Stomach (tissue), 4 donors: ENCODE measurements around the gene KCNJ18.

Source experiments
- EP300 ChIP-seq: sonication (generic); formaldehyde crosslinking; IDR thresholded peaks from one replicate; pipeline ENCODE4 v1.6.1; 2017; ENCODE audit warnings: antibody characterized with exemption
- POLR2A ChIP-seq, 4 donors: fragments of 450-650 bp; IDR thresholded peaks; one replicate each; pipeline ENCODE4 v1.6.1; 2016; ENCODE audit warnings: antibody characterized with exemption in 4 of 4, control low read depth in 2 of 4, mild to moderate bottlenecking in 1 of 4, moderate library complexity in 1 of 4
- POLR2AphosphoS5 ChIP-seq, 3 donors: sonication (generic); formaldehyde crosslinking; IDR thresholded peaks; one replicate each; pipeline ENCODE4 v1.6.1; 2016; ENCODE audit warnings: antibody characterized with exemption in 3 of 3
- TF ChIP-seq, protein P1 (sequence below), 7 experiments: fragments of 450-650 bp in 4 of 7; fragments of 200-600 bp in 3 of 7; sonication (generic) in 3 of 7; IDR thresholded peaks; one replicate each; pipeline ENCODE4 v1.5.1; 2016 to 2019; ENCODE audit warnings: antibody characterized with exemption in 7 of 7, control low read depth in 2 of 7, mild to moderate bottlenecking in 1 of 7

DNA sequence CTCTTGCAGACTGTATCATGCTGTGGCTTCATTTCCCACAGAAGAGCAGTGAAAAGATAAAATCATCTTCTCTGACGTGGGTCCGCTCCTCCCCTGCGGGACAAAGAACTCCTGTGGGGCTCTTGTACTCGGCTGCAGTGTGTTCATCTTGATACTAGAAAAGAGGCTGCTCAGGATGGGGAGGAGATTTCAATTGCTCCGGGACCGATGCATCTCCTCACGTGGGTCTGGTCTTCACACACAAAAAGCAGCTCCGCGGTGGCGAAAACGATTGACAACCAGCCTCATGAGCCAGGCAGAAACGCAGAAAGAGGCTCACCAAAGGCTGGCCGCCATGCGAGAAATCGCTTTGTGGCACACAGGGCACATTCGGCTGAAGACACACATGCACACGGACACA is 14.4 kb upstream of the KCNJ18 start:
- TF ChIP-seq POLR2AphosphoS5 (IDR thresholded peaks at IDR 0.05) (no peak), POLR2A (IDR thresholded peaks at IDR 0.05) (no peak), EP300 (no peak)
- TF ChIP-seq, protein P1, sequence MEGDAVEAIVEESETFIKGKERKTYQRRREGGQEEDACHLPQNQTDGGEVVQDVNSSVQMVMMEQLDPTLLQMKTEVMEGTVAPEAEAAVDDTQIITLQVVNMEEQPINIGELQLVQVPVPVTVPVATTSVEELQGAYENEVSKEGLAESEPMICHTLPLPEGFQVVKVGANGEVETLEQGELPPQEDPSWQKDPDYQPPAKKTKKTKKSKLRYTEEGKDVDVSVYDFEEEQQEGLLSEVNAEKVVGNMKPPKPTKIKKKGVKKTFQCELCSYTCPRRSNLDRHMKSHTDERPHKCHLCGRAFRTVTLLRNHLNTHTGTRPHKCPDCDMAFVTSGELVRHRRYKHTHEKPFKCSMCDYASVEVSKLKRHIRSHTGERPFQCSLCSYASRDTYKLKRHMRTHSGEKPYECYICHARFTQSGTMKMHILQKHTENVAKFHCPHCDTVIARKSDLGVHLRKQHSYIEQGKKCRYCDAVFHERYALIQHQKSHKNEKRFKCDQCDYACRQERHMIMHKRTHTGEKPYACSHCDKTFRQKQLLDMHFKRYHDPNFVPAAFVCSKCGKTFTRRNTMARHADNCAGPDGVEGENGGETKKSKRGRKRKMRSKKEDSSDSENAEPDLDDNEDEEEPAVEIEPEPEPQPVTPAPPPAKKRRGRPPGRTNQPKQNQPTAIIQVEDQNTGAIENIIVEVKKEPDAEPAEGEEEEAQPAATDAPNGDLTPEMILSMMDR (IDR thresholded peaks at IDR 0.05) = no peak
